ENCODE measurements around the gene AGRP. TPM values are rescaled to one million over a fixed set of nuclear protein-coding genes. Genes with fewer than 3 reads are reported as not detected.

The AGRP gene
- total RNA-seq, 1 donor from 2014 or later = not detected

GRCh38 chr16:67528870-67529581 is 45.7 kb upstream of the AGRP start:
- peak; percentile 91 for DNase-seq (ENCODE audit: extremely low spot score, unreplicated experiment)
- TF ChIP-seq CTCF (IDR thresholded peaks at IDR 0.05) = no peak
- Mint-ChIP-seq H3K4me3 (ENCODE audit: unreplicated experiment) (peak overlapping the region; percentile 82), H3K4me1 (ENCODE audit: unreplicated experiment) (peaks cover 21% of the 10 kb centered on the region), H3K27me3 (ENCODE audit: unreplicated experiment) (no peaks in the 10 kb centered on the region), H3K27ac (ENCODE audit: unreplicated experiment) (peak overlapping the region; percentile 94), H3K9me3 (ENCODE audit: unreplicated experiment) (no peaks in the 10 kb centered on the region), H3K36me3 (ENCODE audit: unreplicated experiment) (no peaks in the 10 kb centered on the region)

DNA sequence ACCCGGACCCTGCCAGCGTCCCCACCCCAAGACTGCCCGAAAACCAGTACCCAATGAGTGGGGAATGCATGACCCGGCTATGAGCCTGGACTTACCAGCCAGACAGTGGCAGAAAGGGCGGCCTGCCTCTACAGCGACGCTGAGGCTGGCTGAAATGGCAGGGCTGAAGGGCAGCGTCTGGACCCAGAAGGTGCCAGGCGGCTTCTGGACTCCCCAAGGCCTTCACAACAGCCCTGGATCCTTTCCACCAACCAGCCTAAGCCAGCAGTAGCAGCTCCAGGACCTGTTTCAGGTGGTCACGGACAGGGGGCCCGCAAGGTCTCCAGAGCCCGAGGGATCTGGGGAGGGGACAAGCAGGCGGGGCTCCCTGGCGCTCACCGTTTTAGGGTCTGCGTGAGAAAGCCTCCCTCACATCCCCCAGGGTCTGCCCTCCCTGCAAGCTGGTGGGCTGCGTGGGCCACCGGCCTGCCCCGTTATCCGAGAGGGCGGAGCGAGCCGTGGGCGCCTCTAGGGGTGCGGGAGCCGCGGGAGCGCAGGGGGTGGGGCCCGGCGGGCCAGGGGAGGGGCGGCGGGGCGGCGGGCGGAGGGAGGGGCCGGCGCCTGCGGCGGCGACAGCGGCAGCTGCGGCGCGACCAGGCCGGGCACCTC is 45.0 kb upstream of the AGRP start, which contains the start of gene RIPOR1:
Gene RIPOR1, plus strand, starts transcription at position 608 of the 648 bp plus-strand sequence. CDS start 9,618 bp downstream, outside the sequence.
- H3K4me1 Mint-ChIP-seq (ENCODE audit: unreplicated experiment) = peaks cover 19% of the 10 kb centered on the region
- no peaks in the 10 kb centered on the region for H3K27me3 Mint-ChIP-seq (ENCODE audit: unreplicated experiment)
- no peak for DNase-seq (ENCODE audit: extremely low spot score, unreplicated experiment)
- H3K9me3 Mint-ChIP-seq (ENCODE audit: unreplicated experiment) = no peaks in the 10 kb centered on the region
- no peaks in the 10 kb centered on the region for H3K36me3 Mint-ChIP-seq (ENCODE audit: unreplicated experiment)
- peak within 1 kb of the TSS; percentile 94 for H3K27ac Mint-ChIP-seq (ENCODE audit: unreplicated experiment)
- H3K4me3 Mint-ChIP-seq (ENCODE audit: unreplicated experiment) = peak within 1 kb of the TSS; percentile 82
- TF ChIP-seq CTCF (IDR thresholded peaks at IDR 0.05) = no peak

- no peak for DNase-seq (ENCODE audit: extremely low spot score, unreplicated experiment)
- TF ChIP-seq CTCF (IDR thresholded peaks at IDR 0.05) = no peak
- Mint-ChIP-seq H3K4me1 (ENCODE audit: unreplicated experiment) (peaks cover 24% of the 10 kb centered on the region), H3K27ac (ENCODE audit: unreplicated experiment) (no peak overlapping the region), H3K36me3 (ENCODE audit: unreplicated experiment) (no peaks in the 10 kb centered on the region), H3K27me3 (ENCODE audit: unreplicated experiment) (no peaks in the 10 kb centered on the region), H3K9me3 (ENCODE audit: unreplicated experiment) (no peaks in the 10 kb centered on the region), H3K4me3 (ENCODE audit: unreplicated experiment) (no peak overlapping the region)
Measured at GRCh38 chr16:67526149-67526791, 42.9 kb upstream of the AGRP start.

DNA sequence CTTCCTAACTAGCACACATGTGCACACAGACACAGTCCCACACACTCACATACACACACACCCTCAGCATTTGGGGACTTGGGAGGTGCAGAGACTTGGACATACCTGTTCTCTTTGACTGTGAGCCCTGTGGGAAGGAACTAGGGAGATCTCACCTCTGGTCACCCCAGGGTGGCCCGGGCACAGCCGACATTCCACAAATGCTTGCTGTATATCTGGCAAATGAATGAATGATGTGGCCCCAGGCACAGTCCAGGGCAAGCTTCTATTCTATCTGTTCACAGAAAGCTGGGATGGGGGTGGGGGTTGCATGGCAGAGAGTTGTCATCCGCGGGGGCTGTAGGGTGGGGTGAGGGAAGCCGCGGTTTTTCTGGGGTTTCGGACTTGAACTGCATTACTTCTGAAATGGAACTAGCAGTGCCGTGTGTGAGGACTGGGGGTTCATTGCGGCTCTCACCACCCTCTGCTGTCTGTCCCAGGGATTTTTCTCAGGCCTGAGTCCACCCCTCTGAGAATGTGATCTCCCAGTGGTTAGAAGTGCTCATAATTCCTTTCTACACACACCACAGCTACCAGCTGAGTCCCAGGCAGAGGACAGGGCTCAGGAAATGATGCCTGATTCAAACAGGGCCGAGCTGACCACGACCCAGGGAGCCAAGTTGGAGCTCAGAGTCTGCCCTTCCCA is 42.0 kb upstream of the AGRP start:
- no peak for DNase-seq (ENCODE audit: extremely low spot score, unreplicated experiment)
- Mint-ChIP-seq H3K27ac (ENCODE audit: unreplicated experiment) (no peak overlapping the region), H3K4me3 (ENCODE audit: unreplicated experiment) (no peak overlapping the region), H3K36me3 (ENCODE audit: unreplicated experiment) (no peaks in the 10 kb centered on the region), H3K9me3 (ENCODE audit: unreplicated experiment) (no peaks in the 10 kb centered on the region), H3K27me3 (ENCODE audit: unreplicated experiment) (no peaks in the 10 kb centered on the region), H3K4me1 (ENCODE audit: unreplicated experiment) (peaks cover 18% of the 10 kb centered on the region)
- no peak for TF ChIP-seq CTCF (IDR thresholded peaks at IDR 0.05)

All from osteocyte (in vitro differentiated cells).